HG02798 (cell line): ENCODE data around the gene CYP24A1.
A peak's percentile ranks its signal among the peaks of the same experiment; 100 is the strongest.
"Not testable (repeated sequence)": the region's sequence is repeated elsewhere in the genome, so short reads cannot be mapped to it uniquely, and the experiment has no call there.

Source experiments
- ATAC-seq: cut with Tn5 transposase; IDR thresholded peaks from one replicate; pipeline ENCODE4 v1.9.1; 2021; ENCODE audit warnings: mild to moderate bottlenecking; ENCODE audit not compliant: unreplicated experiment, poor library complexity

Gene CYP24A1

GRCh38 chr20:54138427-54138826, 35.4 kb downstream of the CYP24A1 start:
- no peak for ATAC-seq

- no peak for ATAC-seq
Measured at GRCh38 chr20:54137115-54137514, 36.7 kb downstream of the CYP24A1 start.

- no peak for ATAC-seq
Measured at GRCh38 chr20:54134445-54135220, 39.2 kb downstream of the CYP24A1 start.

- peak; percentile 54 for ATAC-seq
Measured at GRCh38 chr20:54133434-54134427, 40.1 kb downstream of the CYP24A1 start.

GRCh38 chr20:54132612-54133433, 41.0 kb downstream of the CYP24A1 start:
- no peak for ATAC-seq

- peak; percentile 44 for ATAC-seq
Measured at GRCh38 chr20:54131675-54132611, 41.8 kb downstream of the CYP24A1 start.

- ATAC-seq, result not testable (repeated sequence)
Measured at GRCh38 chr20:54131125-54131524, 42.7 kb downstream of the CYP24A1 start.

GRCh38 chr20:54129350-54129749, 44.4 kb downstream of the CYP24A1 start:
- ATAC-seq, result no peak

- ATAC-seq, result no peak
Measured at GRCh38 chr20:54127855-54128574, 45.8 kb downstream of the CYP24A1 start.

GRCh38 chr20:54126806-54127655, 46.8 kb downstream of the CYP24A1 start:
- ATAC-seq, result no peak

GRCh38 chr20:54126328-54126727, 47.5 kb downstream of the CYP24A1 start:
- ATAC-seq, result not testable (repeated sequence)

- no peak for ATAC-seq
Measured at GRCh38 chr20:54123587-54124180, 50.1 kb downstream of the CYP24A1 start.

GRCh38 chr20:54122681-54123586, 50.9 kb downstream of the CYP24A1 start:
- no peak for ATAC-seq

GRCh38 chr20:54122189-54122588, 51.6 kb downstream of the CYP24A1 start:
- ATAC-seq, result no peak

- no peak for ATAC-seq
Measured at GRCh38 chr20:54119744-54120143, 54.0 kb downstream of the CYP24A1 start.
